ENCODE results near the gene PPP2R2B.

Gene PPP2R2B

GRCh38 chr5:146623666-146624065 lies 254.9 kb downstream of the PPP2R2B start:
- TF ChIP-seq BACH2 (CRISPR knock-in tag; IDR thresholded peaks at IDR 0.05; ENCODE audit: borderline replicate concordance) (no peak), ZFP3 (CRISPR knock-in tag; IDR thresholded peaks at IDR 0.05) (no peak), CREB5 (CRISPR knock-in tag; IDR thresholded peaks at IDR 0.05; ENCODE audit: low read depth) (no peak), OSR1 (CRISPR knock-in tag; IDR thresholded peaks at IDR 0.05) (no peak), ESRRG (CRISPR knock-in tag; IDR thresholded peaks at IDR 0.05) (no peak), GLIS3 (CRISPR knock-in tag; IDR thresholded peaks at IDR 0.05) (no peak), SNAI2 (CRISPR knock-in tag; IDR thresholded peaks at IDR 0.05) (no peak), CSRNP3 (CRISPR knock-in tag; IDR thresholded peaks at IDR 0.05) (no peak), ZNF565 (CRISPR knock-in tag; conservative IDR thresholded peaks at IDR 0.05; ENCODE audit: low read depth) (no peak), CSDC2 (CRISPR knock-in tag; IDR thresholded peaks at IDR 0.05) (no peak), RARB (CRISPR knock-in tag; IDR thresholded peaks at IDR 0.05) (no peak), ZC3H10 (CRISPR knock-in tag; IDR thresholded peaks at IDR 0.05) (no peak), ARNTL (CRISPR knock-in tag; IDR thresholded peaks at IDR 0.05; ENCODE audit: borderline replicate concordance, low read depth) (no peak), TOX (CRISPR knock-in tag; IDR thresholded peaks at IDR 0.05; ENCODE audit: borderline replicate concordance) (no peak), ZFP30 (CRISPR knock-in tag; IDR thresholded peaks at IDR 0.05) (no peak), PATZ1 (CRISPR knock-in tag; IDR thresholded peaks at IDR 0.05; ENCODE audit: borderline replicate concordance) (no peak), ISL1 (CRISPR knock-in tag; IDR thresholded peaks at IDR 0.05) (no peak)
- TF ChIP-seq, protein P1, sequence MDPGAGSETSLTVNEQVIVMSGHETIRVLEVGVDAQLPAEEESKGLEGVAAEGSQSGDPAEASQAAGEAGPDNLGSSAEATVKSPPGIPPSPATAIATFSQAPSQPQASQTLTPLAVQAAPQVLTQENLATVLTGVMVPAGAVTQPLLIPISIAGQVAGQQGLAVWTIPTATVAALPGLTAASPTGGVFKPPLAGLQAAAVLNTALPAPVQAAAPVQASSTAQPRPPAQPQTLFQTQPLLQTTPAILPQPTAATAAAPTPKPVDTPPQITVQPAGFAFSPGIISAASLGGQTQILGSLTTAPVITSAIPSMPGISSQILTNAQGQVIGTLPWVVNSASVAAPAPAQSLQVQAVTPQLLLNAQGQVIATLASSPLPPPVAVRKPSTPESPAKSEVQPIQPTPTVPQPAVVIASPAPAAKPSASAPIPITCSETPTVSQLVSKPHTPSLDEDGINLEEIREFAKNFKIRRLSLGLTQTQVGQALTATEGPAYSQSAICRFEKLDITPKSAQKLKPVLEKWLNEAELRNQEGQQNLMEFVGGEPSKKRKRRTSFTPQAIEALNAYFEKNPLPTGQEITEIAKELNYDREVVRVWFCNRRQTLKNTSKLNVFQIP (CRISPR knock-in tag; IDR thresholded peaks at IDR 0.05; ENCODE audit: borderline replicate concordance, low read depth) = no peak
- no peak for ATAC-seq

DNA sequence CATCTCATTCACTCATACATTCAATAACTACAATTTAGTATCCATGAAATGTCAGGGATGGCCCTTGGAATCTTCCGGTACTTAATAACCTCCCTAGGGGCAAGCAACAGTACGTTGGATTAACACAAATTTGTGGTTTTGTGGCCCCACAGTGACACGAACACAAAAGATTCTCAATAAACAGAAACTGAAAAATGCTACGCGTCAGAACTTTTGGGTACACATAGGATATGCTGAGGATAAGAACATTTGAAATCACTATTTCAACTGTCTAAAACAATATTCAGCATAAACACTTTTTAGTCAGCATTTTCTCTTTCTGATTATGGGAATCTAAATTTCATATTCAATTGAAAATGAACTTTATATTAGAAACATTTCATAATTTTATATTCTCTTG lies 255.5 kb downstream of the PPP2R2B start:
- TF ChIP-seq TOX (CRISPR knock-in tag; IDR thresholded peaks at IDR 0.05; ENCODE audit: borderline replicate concordance) = no peak
- TF ChIP-seq ZFP3 (CRISPR knock-in tag; IDR thresholded peaks at IDR 0.05) = no peak
- TF ChIP-seq ARNTL (CRISPR knock-in tag; IDR thresholded peaks at IDR 0.05; ENCODE audit: borderline replicate concordance, low read depth) = no peak
- no peak for TF ChIP-seq CSRNP3 (CRISPR knock-in tag; IDR thresholded peaks at IDR 0.05)
- TF ChIP-seq CSDC2 (CRISPR knock-in tag; IDR thresholded peaks at IDR 0.05) = no peak
- no peak for TF ChIP-seq BACH2 (CRISPR knock-in tag; IDR thresholded peaks at IDR 0.05; ENCODE audit: borderline replicate concordance)
- TF ChIP-seq PATZ1 (CRISPR knock-in tag; IDR thresholded peaks at IDR 0.05; ENCODE audit: borderline replicate concordance) = no peak
- TF ChIP-seq PPARA (CRISPR knock-in tag; IDR thresholded peaks at IDR 0.05; ENCODE audit: borderline replicate concordance) = no peak
- no peak for TF ChIP-seq ESRRG (CRISPR knock-in tag; IDR thresholded peaks at IDR 0.05)
- no peak for TF ChIP-seq TCF4 (CRISPR knock-in tag; IDR thresholded peaks at IDR 0.05; ENCODE audit: borderline replicate concordance)
- TF ChIP-seq RARB (CRISPR knock-in tag; IDR thresholded peaks at IDR 0.05) = no peak
- no peak for TF ChIP-seq ZNF565 (CRISPR knock-in tag; conservative IDR thresholded peaks at IDR 0.05; ENCODE audit: low read depth)
- no peak for ATAC-seq

All from SK-N-SH treated with all-trans-retinoic acid at 6 μM for 48 hours (cell line).